Loucy (cell line): ENCODE results near the gene ANO6.

Source experiments
- H2AFZ ChIP-seq: fragments of 200-600 bp; sonication (generic); 2 replicates; pipeline ENCODE4 v1.6.0; 2016; ENCODE audit warnings: antibody characterized with exemption, mild to moderate bottlenecking, low read length, moderate library complexity
- H3F3A ChIP-seq: fragments of 200-600 bp; 2 replicates; pipeline ENCODE4 v1.6.0; 2016; ENCODE audit warnings: antibody characterized with exemption, low read depth, mild to moderate bottlenecking
- H3K27me3 ChIP-seq: fragments of 200-600 bp; sonication (generic); 2 replicates; pipeline ENCODE4 v1.6.1; 2014; ENCODE audit warnings: low read length, mild to moderate bottlenecking; ENCODE audit not compliant: insufficient read depth, poor library complexity, severe bottlenecking
- H3K36me3 ChIP-seq: fragments of 200-600 bp; sonication (generic); 2 replicates; pipeline ENCODE4 v1.6.1; 2016; ENCODE audit warnings: low read length; ENCODE audit not compliant: insufficient read depth
- H3K4me1 ChIP-seq: fragments of 200-600 bp; sonication (generic); 2 replicates; pipeline ENCODE4 v1.5.1; 2014; ENCODE audit warnings: low read length, mild to moderate bottlenecking; ENCODE audit not compliant: insufficient read depth, poor library complexity, severe bottlenecking
- H3K4me2 ChIP-seq: fragments of 200-600 bp; sonication (generic); 2 replicates; pipeline ENCODE4 v1.6.0; 2014; ENCODE audit warnings: antibody characterized with exemption, low read length, low read depth, mild to moderate bottlenecking; ENCODE audit not compliant: poor library complexity, severe bottlenecking
- H3K4me3 ChIP-seq: fragments of 200-600 bp; sonication (generic); 2 replicates; pipeline ENCODE4 v1.5.1; 2014; ENCODE audit warnings: low read length, mild to moderate bottlenecking, mixed read lengths; ENCODE audit not compliant: poor library complexity, severe bottlenecking
- H3K79me2 ChIP-seq: fragments of 200-600 bp; sonication (generic); 2 replicates; pipeline ENCODE4 v1.6.1; 2014; ENCODE audit warnings: low read length; ENCODE audit not compliant: insufficient read depth
- H3K9ac ChIP-seq: fragments of 200-600 bp; sonication (generic); 2 replicates; pipeline ENCODE4 v1.6.0; 2014; ENCODE audit warnings: mild to moderate bottlenecking, low read depth, low read length, moderate library complexity; ENCODE audit not compliant: poor library complexity, severe bottlenecking
- H3K9me2 ChIP-seq: fragments of 200-600 bp; sonication (generic); replicated peaks from 2 replicates; pipeline ENCODE4 v1.6.1; 2016; ENCODE audit warnings: low read depth, low read length, mixed read lengths
- H3K9me3 ChIP-seq: fragments of 200-600 bp; sonication (generic); 2 replicates; pipeline ENCODE4 v1.6.1; 2014; ENCODE audit warnings: mild to moderate bottlenecking, antibody characterized with exemption, low read length, low read depth; ENCODE audit not compliant: insufficient read depth
- H4K20me1 ChIP-seq: fragments of 200-600 bp; sonication (generic); 2 replicates; pipeline ENCODE4 v1.6.0; 2014; ENCODE audit warnings: antibody characterized with exemption, low read length, mild to moderate bottlenecking; ENCODE audit not compliant: insufficient read depth, poor library complexity, severe bottlenecking
- EZH2phosphoT487 ChIP-seq: fragments of 200-600 bp; IDR thresholded peaks from 2 replicates; pipeline ENCODE4 v1.6.1; 2018; ENCODE audit warnings: antibody characterized with exemption, mild to moderate bottlenecking, moderate library complexity, borderline replicate concordance
- TF ChIP-seq, protein P1 (sequence below): fragments of 200-600 bp; sonication (generic); conservative IDR thresholded peaks from 2 replicates; pipeline ENCODE4 v1.5.1; 2014; ENCODE audit warnings: mild to moderate bottlenecking, antibody characterized with exemption, low read length

The ANO6 gene

DNA sequence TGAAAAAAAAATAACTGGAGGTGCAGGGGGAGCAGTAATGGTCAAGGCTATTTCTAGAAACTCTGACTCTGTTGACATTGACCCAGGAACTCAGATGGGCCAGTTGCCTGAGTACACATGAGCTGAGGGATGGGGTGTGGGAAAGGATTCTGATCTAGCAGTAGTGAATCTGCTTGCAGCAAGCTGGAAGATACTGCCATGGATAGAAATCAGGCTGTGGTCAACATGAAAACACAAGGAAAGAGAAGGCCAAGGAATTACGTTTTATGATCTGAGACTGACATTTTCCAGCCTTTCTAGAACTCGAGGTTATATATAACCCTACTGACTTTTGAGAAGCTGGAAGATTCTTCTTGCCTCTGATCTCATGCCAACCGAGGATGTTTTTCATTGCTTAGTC lies 90.0 kb downstream of the ANO6 start:
- no peaks in the 10 kb centered on the region; the same call in 1 of the 2 replicates for H3K79me2 ChIP-seq
- no peak overlapping the region for H3K4me3 ChIP-seq
- H3K4me2 ChIP-seq: no peak overlapping the region
- H3K27me3 ChIP-seq: no peaks in the 10 kb centered on the region
- no peaks in the 10 kb centered on the region for H3K9me3 ChIP-seq
- no peaks in the 10 kb centered on the region for H3K9me2 ChIP-seq
- H3K36me3 ChIP-seq: peaks cover 12% of the 10 kb centered on the region; the same call in 1 of the 2 replicates
- H3K4me1 ChIP-seq: peaks cover 4% of the 10 kb centered on the region
- H3K9ac ChIP-seq: no peak overlapping the region
- no peak overlapping the region for H2AFZ ChIP-seq
- TF ChIP-seq, protein P1, sequence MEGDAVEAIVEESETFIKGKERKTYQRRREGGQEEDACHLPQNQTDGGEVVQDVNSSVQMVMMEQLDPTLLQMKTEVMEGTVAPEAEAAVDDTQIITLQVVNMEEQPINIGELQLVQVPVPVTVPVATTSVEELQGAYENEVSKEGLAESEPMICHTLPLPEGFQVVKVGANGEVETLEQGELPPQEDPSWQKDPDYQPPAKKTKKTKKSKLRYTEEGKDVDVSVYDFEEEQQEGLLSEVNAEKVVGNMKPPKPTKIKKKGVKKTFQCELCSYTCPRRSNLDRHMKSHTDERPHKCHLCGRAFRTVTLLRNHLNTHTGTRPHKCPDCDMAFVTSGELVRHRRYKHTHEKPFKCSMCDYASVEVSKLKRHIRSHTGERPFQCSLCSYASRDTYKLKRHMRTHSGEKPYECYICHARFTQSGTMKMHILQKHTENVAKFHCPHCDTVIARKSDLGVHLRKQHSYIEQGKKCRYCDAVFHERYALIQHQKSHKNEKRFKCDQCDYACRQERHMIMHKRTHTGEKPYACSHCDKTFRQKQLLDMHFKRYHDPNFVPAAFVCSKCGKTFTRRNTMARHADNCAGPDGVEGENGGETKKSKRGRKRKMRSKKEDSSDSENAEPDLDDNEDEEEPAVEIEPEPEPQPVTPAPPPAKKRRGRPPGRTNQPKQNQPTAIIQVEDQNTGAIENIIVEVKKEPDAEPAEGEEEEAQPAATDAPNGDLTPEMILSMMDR: no peak
- no peak for TF ChIP-seq EZH2phosphoT487
- H3F3A ChIP-seq: no peaks in the 10 kb centered on the region
- H4K20me1 ChIP-seq: no peaks in the 10 kb centered on the region

DNA sequence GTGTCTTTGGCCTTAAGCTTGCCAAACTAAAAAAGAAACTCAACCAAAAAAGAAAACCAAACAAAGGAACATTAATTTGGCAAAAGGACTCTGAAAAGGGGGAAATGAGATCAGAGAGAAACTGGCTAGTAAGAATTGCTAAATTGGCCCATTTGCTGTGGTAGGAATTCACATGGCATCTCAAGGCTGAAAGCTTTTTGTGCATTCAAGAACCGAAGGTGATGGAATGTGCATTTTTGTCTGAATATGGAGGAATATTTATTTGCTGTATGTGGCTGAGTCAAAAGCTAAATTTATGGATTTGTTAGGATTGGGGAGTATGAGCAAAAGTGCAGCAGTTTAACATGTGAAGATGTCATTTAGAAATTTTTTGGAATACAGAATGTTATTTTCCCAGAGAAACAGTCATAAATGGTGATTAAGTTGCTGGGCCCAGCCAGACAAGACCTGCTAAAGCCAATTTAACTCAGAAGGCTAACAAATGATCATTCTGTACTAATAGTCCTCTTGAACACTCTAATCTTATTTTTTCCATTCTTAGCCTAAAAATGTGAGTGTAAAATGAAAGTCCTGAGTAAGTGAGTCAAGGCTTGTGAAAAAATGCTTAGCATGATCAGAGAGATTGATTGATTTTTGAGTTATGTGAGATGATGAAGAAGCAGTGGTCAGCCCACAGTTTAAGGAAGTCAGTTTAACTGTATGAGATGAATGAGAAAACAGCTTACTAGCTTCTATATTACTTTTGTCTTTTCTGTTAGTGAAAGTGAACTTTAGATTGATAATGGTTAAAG lies 94.1 kb downstream of the ANO6 start:
- no peaks in the 10 kb centered on the region for H3K9me3 ChIP-seq
- peaks cover 4% of the 10 kb centered on the region for H3K4me1 ChIP-seq
- H3K9me2 ChIP-seq: no peaks in the 10 kb centered on the region
- H4K20me1 ChIP-seq: no peaks in the 10 kb centered on the region
- no peak overlapping the region for H2AFZ ChIP-seq
- no peak overlapping the region for H3K9ac ChIP-seq
- no peaks in the 10 kb centered on the region for H3K27me3 ChIP-seq
- no peaks in the 10 kb centered on the region; the same call in 1 of the 2 replicates for H3K79me2 ChIP-seq
- peaks cover 6% of the 10 kb centered on the region; the same call in 1 of the 2 replicates for H3K36me3 ChIP-seq
- TF ChIP-seq EZH2phosphoT487: no peak
- TF ChIP-seq, protein P1: no peak
- H3F3A ChIP-seq: no peaks in the 10 kb centered on the region
- H3K4me2 ChIP-seq: no peak overlapping the region
- no peak overlapping the region for H3K4me3 ChIP-seq

DNA sequence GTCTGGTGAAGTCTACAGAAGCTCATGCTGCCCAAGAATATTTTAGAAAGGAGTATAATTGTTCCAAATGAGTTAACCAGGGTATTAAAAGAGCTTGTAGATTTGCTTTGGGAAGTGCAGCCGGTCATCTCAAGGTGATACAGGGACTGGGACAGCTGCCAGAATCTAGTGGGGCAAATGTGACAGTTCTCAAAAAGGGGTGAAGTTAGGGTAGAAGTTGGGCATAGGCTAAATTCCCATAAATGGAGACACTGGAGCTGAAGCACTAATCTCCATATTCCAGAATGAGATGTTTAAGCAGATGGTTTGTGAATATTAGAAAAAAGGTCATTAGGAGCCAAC lies 94.7 kb downstream of the ANO6 start:
- no peaks in the 10 kb centered on the region for H3K9me2 ChIP-seq
- no peak overlapping the region for H3K4me2 ChIP-seq
- H3K27me3 ChIP-seq: no peaks in the 10 kb centered on the region
- peaks cover 6% of the 10 kb centered on the region; the same call in 1 of the 2 replicates for H3K36me3 ChIP-seq
- H3F3A ChIP-seq: no peaks in the 10 kb centered on the region
- no peak for TF ChIP-seq EZH2phosphoT487
- no peaks in the 10 kb centered on the region for H3K9me3 ChIP-seq
- peaks cover 4% of the 10 kb centered on the region for H3K4me1 ChIP-seq
- no peak overlapping the region for H3K9ac ChIP-seq
- H2AFZ ChIP-seq: no peak overlapping the region
- no peaks in the 10 kb centered on the region for H4K20me1 ChIP-seq
- H3K4me3 ChIP-seq: no peak overlapping the region
- no peaks in the 10 kb centered on the region; the same call in 1 of the 2 replicates for H3K79me2 ChIP-seq
